HG02884 (cell line): ENCODE data around the gene LGALS7.
"Not testable (repeated sequence)": the region's sequence is repeated elsewhere in the genome, so short reads cannot be mapped to it uniquely, and the experiment has no call there.

Experiments
- ATAC-seq: cut with Tn5 transposase; IDR thresholded peaks from one replicate; pipeline ENCODE4 v1.9.1; 2021; ENCODE audit warnings: mild to moderate bottlenecking, moderate library complexity; ENCODE audit not compliant: unreplicated experiment

The LGALS7 gene

GRCh38 chr19:38773469-38774177 is at the start of gene LGALS7:
LGALS7 (minus strand) TSS chr19:38773517; CDS start chr19:38773492, 25 bp downstream.
- ATAC-seq, result no peak

- ATAC-seq, result not testable (repeated sequence)
These were observed 48.0 kb upstream of the LGALS7 start for GRCh38 chr19:38821230-38821825.

- no peak for ATAC-seq
These were observed 46.1 kb upstream of the LGALS7 start for GRCh38 chr19:38819231-38819920.

GRCh38 chr19:38817081-38817480 is 43.8 kb upstream of the LGALS7 start:
- ATAC-seq, result no peak

GRCh38 chr19:38816131-38816750 is 42.9 kb upstream of the LGALS7 start:
- ATAC-seq, result no peak

GRCh38 chr19:38815059-38816001 is 42.0 kb upstream of the LGALS7 start:
- ATAC-seq, result no peak

GRCh38 chr19:38813932-38814331 is 40.6 kb upstream of the LGALS7 start:
- ATAC-seq, result not testable (repeated sequence)

- no peak for ATAC-seq
These were observed 40.0 kb upstream of the LGALS7 start for GRCh38 chr19:38813323-38813722.

GRCh38 chr19:38812841-38813320 is 39.6 kb upstream of the LGALS7 start, which contains the start of gene LGALS4:
LGALS4 (minus strand) TSS chr19:38812945; CDS start chr19:38812886, 59 bp downstream.
- no peak for ATAC-seq

GRCh38 chr19:38812009-38812840 is 38.9 kb upstream of the LGALS7 start:
- ATAC-seq, result no peak

- no peak for ATAC-seq
These were observed 36.4 kb upstream of the LGALS7 start for GRCh38 chr19:38809592-38810252.

- no peak for ATAC-seq
These were observed 35.4 kb upstream of the LGALS7 start for GRCh38 chr19:38808741-38809140.

GRCh38 chr19:38807374-38808098 is 34.2 kb upstream of the LGALS7 start:
- not testable (repeated sequence) for ATAC-seq

GRCh38 chr19:38806371-38806770 is 33.1 kb upstream of the LGALS7 start:
- ATAC-seq, result no peak

GRCh38 chr19:38805180-38805579 is 31.9 kb upstream of the LGALS7 start:
- no peak for ATAC-seq

GRCh38 chr19:38803543-38803942 is 30.2 kb upstream of the LGALS7 start:
- ATAC-seq, result no peak

- ATAC-seq, result no peak
These were observed 28.2 kb upstream of the LGALS7 start for GRCh38 chr19:38801359-38802095.
